CD14-positive monocyte (primary cell): ENCODE results near the gene EBF3. TPM values are rescaled to one million over a fixed set of nuclear protein-coding genes. Genes with fewer than 3 reads are reported as not detected.

Source experiments
- DNase-seq, 3 donors: peaks; one replicate each; pipeline ENCODE4 v3.0.0-alpha.2; 2011 to 2022
- H2AFZ ChIP-seq: 2 replicates; pipeline ENCODE4 v1.6.0; 2012; ENCODE audit warnings: mild to moderate bottlenecking, low read depth, low read length, inconsistent platforms; ENCODE audit not compliant: insufficient read depth, poor library complexity, severe bottlenecking
- H3K27ac ChIP-seq, 2 donors: 1 replicate in 1 of 2; 2 replicates in 1 of 2; pipeline ENCODE4 v1.5.1; 2012 to 2013; ENCODE audit warnings: low read length in 2 of 2, control low read depth in 1 of 2, inconsistent platforms in 1 of 2, low read depth in 1 of 2, mild to moderate bottlenecking in 1 of 2
- H3K27me3 ChIP-seq, 2 donors: one replicate each; pipeline versions ENCODE4 v1.6.0 to v1.6.1; 2011 to 2013; ENCODE audit warnings: low read length in 2 of 2; ENCODE audit not compliant: control insufficient read depth in 2 of 2, insufficient read depth in 2 of 2
- H3K36me3 ChIP-seq, 2 donors: replicated peaks in 1 of 2; 1 replicate in 1 of 2; 2 replicates in 1 of 2; pipeline versions ENCODE4 v1.5.1 to v1.6.1; 2012 to 2013; ENCODE audit warnings: low read length in 2 of 2, control low read depth in 1 of 2, inconsistent platforms in 1 of 2, mild to moderate bottlenecking in 1 of 2; ENCODE audit not compliant: insufficient read depth in 2 of 2, control insufficient read depth in 1 of 2
- H3K4me1 ChIP-seq, 2 donors: 1 replicate in 1 of 2; 2 replicates in 1 of 2; pipeline versions ENCODE4 v1.5.1 to v1.6.1; 2012 to 2013; ENCODE audit warnings: low read length in 2 of 2, control low read depth in 1 of 2, inconsistent platforms in 1 of 2, mild to moderate bottlenecking in 1 of 2, moderate library complexity in 1 of 2; ENCODE audit not compliant: insufficient read depth in 2 of 2, control insufficient read depth in 1 of 2
- H3K4me2 ChIP-seq: replicated peaks from 2 replicates; pipeline ENCODE3; 2012; ENCODE audit warnings: low read length, moderate library complexity, mild to moderate bottlenecking; ENCODE audit not compliant: poor library complexity, severe bottlenecking; ENCODE audit errors: extremely low read depth
- H3K4me3 ChIP-seq, 3 experiments: fragments of 200-600 bp in 1 of 3; sonication (generic) in 1 of 3; replicated peaks in 1 of 3; 1 replicate in 2 of 3; 2 replicates in 1 of 3; pipeline ENCODE4 v1.5.1; 2011 to 2013; ENCODE audit warnings: low read length in 3 of 3, mild to moderate bottlenecking in 3 of 3, control low read depth in 2 of 3, low read depth in 2 of 3, inconsistent platforms in 1 of 3, moderate library complexity in 1 of 3
- H3K79me2 ChIP-seq: 2 replicates; pipeline ENCODE4 v1.6.0; 2012; ENCODE audit warnings: mild to moderate bottlenecking, control low read depth, inconsistent platforms, low read length, moderate library complexity; ENCODE audit not compliant: insufficient read depth
- H3K9ac ChIP-seq: 2 replicates; pipeline ENCODE4 v1.6.0; 2017; ENCODE audit warnings: low read length, mild to moderate bottlenecking; ENCODE audit not compliant: insufficient read depth, poor library complexity, severe bottlenecking
- H3K9me3 ChIP-seq, 2 donors: replicated peaks in 1 of 2; 1 replicate in 1 of 2; 2 replicates in 1 of 2; pipeline versions ENCODE4 v1.5.1 to v1.6.1; 2012 to 2013; ENCODE audit warnings: low read length in 2 of 2, control low read depth in 1 of 2; ENCODE audit not compliant: control insufficient read depth in 1 of 2, insufficient read depth in 1 of 2
- H4K20me1 ChIP-seq: 2 replicates; pipeline ENCODE4 v1.6.0; 2012; ENCODE audit warnings: mild to moderate bottlenecking, low read length, control low read depth, moderate library complexity; ENCODE audit not compliant: insufficient read depth
- H3K27ac Mint-ChIP-seq, 7 donors: one replicate each; pipeline ENCODE4 v1.8.0; 2020; ENCODE audit warnings: mild to moderate bottlenecking in 7 of 7, mixed read lengths in 7 of 7, moderate library complexity in 6 of 7, inconsistent platforms in 2 of 7
- H3K27me3 Mint-ChIP-seq, 3 donors: one replicate each; pipeline ENCODE4 v1.8.0; 2021 to 2022; ENCODE audit warnings: low read depth in 3 of 3, mild to moderate bottlenecking in 3 of 3, mixed read lengths in 3 of 3, moderate library complexity in 3 of 3, inconsistent platforms in 1 of 3
- H3K36me3 Mint-ChIP-seq, 2 donors: one replicate each; pipeline ENCODE4 v1.8.0; 2020; ENCODE audit warnings: mixed read lengths in 2 of 2, inconsistent platforms in 1 of 2, mild to moderate bottlenecking in 1 of 2
- H3K4me1 Mint-ChIP-seq: one replicate; pipeline ENCODE4 v1.8.0; 2020; ENCODE audit warnings: mild to moderate bottlenecking, mixed read lengths
- H3K4me3 Mint-ChIP-seq, 2 donors: one replicate each; pipeline ENCODE4 v1.8.0; 2020; ENCODE audit warnings: mild to moderate bottlenecking in 2 of 2, mixed read lengths in 2 of 2, moderate library complexity in 1 of 2
- H3K9me3 Mint-ChIP-seq, 7 donors: one replicate each; pipeline ENCODE4 v1.8.0; 2020 to 2022; ENCODE audit warnings: mixed read lengths in 7 of 7, mild to moderate bottlenecking in 6 of 7, moderate library complexity in 6 of 7, inconsistent platforms in 2 of 7
- whole genome bisulfite sequencing: methylation state at CpG from one replicate; pipeline ENCODE4 v1.1.5; 2013; ENCODE audit warnings: missing lambda C conversion rate; ENCODE audit not compliant: insufficient coverage; 5-methylcytosine and 5-hydroxymethylcytosine counted together
- intact Hi-C, 2 donors: fragments of 100-400 bp; cut with micrococcal nuclease; formaldehyde crosslinking; loops; one replicate each; pipeline versions ENCODE4 v1.15.0 to v1.15.1; 2023
- polyA plus RNA-seq, 3 donors: library from polyadenylated mRNA; depleted of rRNA in 1 of 3; unstranded in 2 of 3; stranded (reverse) in 1 of 3; fragments of 300-500 nt in 2 of 3; fragments of >200 nt in 1 of 3; fragmentation: Illumina TruSeq in 2 of 3; gene quantifications; 1 replicate in 2 of 3; 2 replicates in 1 of 3; pipeline ENCODE4 v1.2.3, GENCODE V29; 2012 to 2021
- TF ChIP-seq, protein P1 (sequence below): fragments of 200-600 bp; IDR thresholded peaks from one replicate; pipeline ENCODE4 v1.8.0; 2022; ENCODE audit warnings: antibody characterized with exemption, mild to moderate bottlenecking

The EBF3 gene
- polyA plus RNA-seq, 3 donors, result not detected

DNA sequence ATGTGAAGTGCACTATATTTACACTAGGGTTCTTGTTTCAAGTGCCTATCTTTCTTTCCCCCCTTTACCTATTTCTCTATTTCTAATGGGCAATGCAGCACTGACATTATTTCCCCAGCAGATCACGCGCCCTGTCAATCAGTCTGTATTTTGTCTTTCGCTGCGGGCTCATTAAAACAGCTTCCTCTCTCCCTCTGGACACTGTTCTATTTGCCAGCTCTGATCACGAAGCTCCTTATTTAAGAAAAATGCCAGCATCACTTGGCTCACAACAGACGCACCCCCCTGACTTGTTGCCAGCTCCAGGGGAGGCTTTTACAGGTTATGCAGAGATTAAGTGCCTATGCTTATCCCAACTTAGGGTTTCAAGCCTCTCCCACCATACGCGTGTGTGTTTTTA lies 78.5 kb downstream of the EBF3 start:
- Histone ChIP-seq H3K27me3 (no peaks in the 10 kb centered on the region), H3K9me3 (no peaks in the 10 kb centered on the region), H3K4me3 (no peak overlapping the region), H3K27ac (no peak overlapping the region), H3K4me1 (peaks cover 5 to 12% of the 10 kb centered on the region in 2 donors), H2AFZ (no peak overlapping the region), H3K36me3 (no peaks in the 10 kb centered on the region), H3K4me2 (no peak overlapping the region), H4K20me1 (no peaks in the 10 kb centered on the region), H3K9ac (no peak overlapping the region), H3K79me2 (no peaks in the 10 kb centered on the region)
- no peak overlapping the region for H3K4me3 Mint-ChIP-seq
- no peaks in the 10 kb centered on the region for H3K36me3 Mint-ChIP-seq
- 94% methylated on average over 5 of the region's 8 CpGs for WGBS
- H3K27me3 Mint-ChIP-seq, result peaks cover 0 to 3% (median 0%) of the 10 kb centered on the region in 3 donors
- H3K9me3 Mint-ChIP-seq, result peaks cover 0 to 1% (median 0%) of the 10 kb centered on the region in 7 donors
- peaks cover 15% of the 10 kb centered on the region for H3K4me1 Mint-ChIP-seq
- H3K27ac Mint-ChIP-seq, result no peak overlapping the region
- intact Hi-C loops, result no loop called here
- no peak for DNase-seq
- TF ChIP-seq, protein P1, sequence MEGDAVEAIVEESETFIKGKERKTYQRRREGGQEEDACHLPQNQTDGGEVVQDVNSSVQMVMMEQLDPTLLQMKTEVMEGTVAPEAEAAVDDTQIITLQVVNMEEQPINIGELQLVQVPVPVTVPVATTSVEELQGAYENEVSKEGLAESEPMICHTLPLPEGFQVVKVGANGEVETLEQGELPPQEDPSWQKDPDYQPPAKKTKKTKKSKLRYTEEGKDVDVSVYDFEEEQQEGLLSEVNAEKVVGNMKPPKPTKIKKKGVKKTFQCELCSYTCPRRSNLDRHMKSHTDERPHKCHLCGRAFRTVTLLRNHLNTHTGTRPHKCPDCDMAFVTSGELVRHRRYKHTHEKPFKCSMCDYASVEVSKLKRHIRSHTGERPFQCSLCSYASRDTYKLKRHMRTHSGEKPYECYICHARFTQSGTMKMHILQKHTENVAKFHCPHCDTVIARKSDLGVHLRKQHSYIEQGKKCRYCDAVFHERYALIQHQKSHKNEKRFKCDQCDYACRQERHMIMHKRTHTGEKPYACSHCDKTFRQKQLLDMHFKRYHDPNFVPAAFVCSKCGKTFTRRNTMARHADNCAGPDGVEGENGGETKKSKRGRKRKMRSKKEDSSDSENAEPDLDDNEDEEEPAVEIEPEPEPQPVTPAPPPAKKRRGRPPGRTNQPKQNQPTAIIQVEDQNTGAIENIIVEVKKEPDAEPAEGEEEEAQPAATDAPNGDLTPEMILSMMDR, result no peak

DNA sequence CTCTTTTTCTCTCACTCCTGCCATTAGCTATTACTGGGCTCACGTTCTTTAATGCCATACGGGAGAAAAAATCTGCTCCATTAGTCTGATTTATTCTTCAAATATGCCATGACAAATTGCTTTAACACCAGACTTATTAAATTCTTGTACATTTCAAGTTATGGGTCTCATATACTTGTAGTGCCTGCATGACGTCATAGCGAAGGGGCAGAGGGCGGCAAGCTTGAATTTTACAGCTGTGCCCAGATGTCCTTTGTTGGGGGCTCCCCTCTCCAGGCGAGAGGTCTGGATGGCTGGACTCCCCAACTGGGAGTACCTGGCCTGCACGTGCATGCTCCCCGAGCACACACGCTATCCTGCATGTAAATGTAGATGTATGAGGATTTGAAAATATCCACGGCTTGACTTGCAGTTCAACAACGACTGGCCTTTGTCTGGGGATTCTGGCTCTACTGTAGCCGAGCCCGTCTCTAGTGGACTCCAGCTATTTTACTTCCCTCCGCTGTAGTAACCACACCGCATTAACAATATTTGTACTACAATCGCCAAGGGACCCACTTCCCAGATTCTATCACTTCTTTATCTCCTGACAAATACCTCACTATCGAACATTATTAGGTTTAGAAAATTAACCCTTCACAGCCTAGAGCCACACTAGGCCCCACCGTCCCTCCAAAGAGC lies 79.5 kb downstream of the EBF3 start:
- Histone ChIP-seq H3K36me3 (no peaks in the 10 kb centered on the region), H4K20me1 (no peaks in the 10 kb centered on the region), H3K9me3 (no peaks in the 10 kb centered on the region), H3K9ac (no peak overlapping the region), H3K4me1 (peaks cover 5 to 12% of the 10 kb centered on the region in 2 donors), H3K4me3 (no peak overlapping the region), H3K27me3 (no peaks in the 10 kb centered on the region), H3K79me2 (no peaks in the 10 kb centered on the region), H2AFZ (no peak overlapping the region), H3K27ac (no peak overlapping the region), H3K4me2 (no peak overlapping the region)
- Mint-ChIP-seq H3K9me3 (peaks cover 0 to 1% (median 0%) of the 10 kb centered on the region in 7 donors), H3K27me3 (peaks cover 0 to 3% (median 2%) of the 10 kb centered on the region in 3 donors), H3K36me3 (no peaks in the 10 kb centered on the region), H3K27ac (no peak overlapping the region), H3K4me1 (peaks cover 15% of the 10 kb centered on the region), H3K4me3 (no peak overlapping the region)
- WGBS, result 85% methylated on average over 14 of the region's 18 CpGs
- intact Hi-C loops, result no loop called here
- no peak for DNase-seq
- TF ChIP-seq, protein P1, result no peak
